ENCODE data around the gene KCNA5. TPM values are rescaled to one million over a fixed set of nuclear protein-coding genes. Genes with fewer than 3 reads are reported as not detected.

The KCNA5 gene
- total and polyA plus RNA-seq, 2 of the 4 experiments (the other 2 are of a cell fraction), result not detected

DNA sequence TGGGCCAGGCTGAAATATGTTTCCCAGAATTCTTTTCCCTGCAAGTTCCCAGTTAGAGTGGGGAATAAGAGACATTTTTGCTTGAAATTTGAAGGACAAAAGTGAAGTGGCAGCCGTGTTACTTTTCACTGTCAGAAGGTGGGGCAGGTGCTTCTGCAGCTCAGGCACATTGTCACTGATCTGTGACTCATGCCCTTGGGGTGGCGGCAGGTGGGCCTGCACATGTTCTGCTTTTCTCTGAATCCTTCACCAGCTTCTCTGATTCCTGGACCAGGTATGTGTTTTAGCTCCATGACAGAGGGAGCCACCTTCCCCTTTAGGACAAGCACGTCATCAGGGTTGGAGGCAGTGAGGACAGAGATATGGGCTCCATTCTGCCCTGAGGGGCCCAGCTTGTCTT is 11.7 kb upstream of the KCNA5 start:
- CTCF ChIA-PET, result no interaction called here
- H2AFZ ChIP-seq (replicated peaks; ENCODE audit: low read length, poor library complexity), result no peak overlapping the region
- no peak overlapping the region for H3K23ac ChIP-seq (ENCODE audit: low read depth, low read length)
- H3K9me1 ChIP-seq (ENCODE audit: insufficient read depth, low read length), result no peaks in the 10 kb centered on the region
- in situ Hi-C loops (cut with MboI; ENCODE audit: low sequenced_read_pairs), result no loop called here
- DNase-seq (no peak), ATAC-seq (ENCODE audit: low read depth) (no peak)
- H3K14ac ChIP-seq (replicated peaks; ENCODE audit: low read depth, low read length), result no peak overlapping the region
- H2BK15ac ChIP-seq (ENCODE audit: low read depth, low read length), result no peak overlapping the region
- no peak overlapping the region for H2AK5ac ChIP-seq (ENCODE audit: low read depth, low read length)
- H3K56ac ChIP-seq (ENCODE audit: extremely low read depth, insufficient read depth, low read length), result no peak overlapping the region
- no peak overlapping the region for H3K18ac ChIP-seq (ENCODE audit: low read depth, low read length)
- POLR2A ChIA-PET (ENCODE audit: unreplicated experiment), result no interaction called here
- no peak overlapping the region for H3K4me3 ChIP-seq (ENCODE audit: insufficient read depth, low read depth, low read length)
- no peak overlapping the region for H2BK20ac ChIP-seq (ENCODE audit: low read depth, low read length)
- H3K27ac ChIP-seq (ENCODE audit: insufficient read depth, low read length), result no peak overlapping the region
- dilution Hi-C loops (cut with HindIII; ENCODE audit: low sequenced_read_pairs, unreplicated experiment), result no loop called here
- H3K79me1 ChIP-seq (ENCODE audit: low read depth in 1 of 2, low read length in 2 of 2), result no peaks in the 10 kb centered on the region
- no peaks in the 10 kb centered on the region for H3K36me3 ChIP-seq (ENCODE audit: control insufficient read depth, insufficient read depth, low read length)
- no peaks in the 10 kb centered on the region for H4K20me1 ChIP-seq (ENCODE audit: insufficient read depth, low read length)
- 100% methylated on average over 1 of the region's 3 CpGs; no CpG with 5 or more reads in 1 of the 2 experiments for WGBS, 2 experiments (ENCODE audit: extremely low coverage in 2 of 2, insufficient read length in 1 of 2)
- intact Hi-C loops (cut with micrococcal nuclease), result no loop called here
- H4K91ac ChIP-seq (ENCODE audit: insufficient read depth, low read depth, low read length), result no peak overlapping the region
- H4K5ac ChIP-seq (ENCODE audit: low read depth, low read length), result no peak overlapping the region
- H2BK5ac ChIP-seq (ENCODE audit: low read depth, low read length, poor library complexity, severe bottlenecking), result no peak overlapping the region
- no peak overlapping the region for H3K9ac ChIP-seq (ENCODE audit: low read depth, low read length)
- H2AK9ac ChIP-seq (replicated peaks; ENCODE audit: low read depth, low read length, poor library complexity), result no peak overlapping the region
- no peaks in the 10 kb centered on the region for H3K9me3 ChIP-seq (ENCODE audit: control insufficient read depth, insufficient read depth, low read length)
- H3K4me1 ChIP-seq (ENCODE audit: control insufficient read depth, insufficient read depth, low read length), result peaks cover 4% of the 10 kb centered on the region
- no peak overlapping the region for H3K4me2 ChIP-seq (ENCODE audit: low read depth, low read length)
- TF ChIP-seq RFX5 (IDR thresholded peaks at IDR 0.05; ENCODE audit: low read depth, low read length) (no peak), CEBPB (IDR thresholded peaks at IDR 0.05; ENCODE audit: low read depth, low read length) (no peak), CHD1 (IDR thresholded peaks at IDR 0.05; ENCODE audit: low read depth, low read length) (no peak), RAD21 (IDR thresholded peaks at IDR 0.05; ENCODE audit: low read length) (no peak), FOS (IDR thresholded peaks at IDR 0.05; ENCODE audit: low read depth, low read length) (no peak)
- TF ChIP-seq, protein P1, sequence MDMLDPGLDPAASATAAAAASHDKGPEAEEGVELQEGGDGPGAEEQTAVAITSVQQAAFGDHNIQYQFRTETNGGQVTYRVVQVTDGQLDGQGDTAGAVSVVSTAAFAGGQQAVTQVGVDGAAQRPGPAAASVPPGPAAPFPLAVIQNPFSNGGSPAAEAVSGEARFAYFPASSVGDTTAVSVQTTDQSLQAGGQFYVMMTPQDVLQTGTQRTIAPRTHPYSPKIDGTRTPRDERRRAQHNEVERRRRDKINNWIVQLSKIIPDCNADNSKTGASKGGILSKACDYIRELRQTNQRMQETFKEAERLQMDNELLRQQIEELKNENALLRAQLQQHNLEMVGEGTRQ (IDR thresholded peaks at IDR 0.05; ENCODE audit: low read depth, low read length), result no peak
- H3K27me3 ChIP-seq (ENCODE audit: control insufficient read depth, insufficient read depth, low read length), result peaks cover 12% of the 10 kb centered on the region
- no peak overlapping the region for H4K8ac ChIP-seq (ENCODE audit: low read depth in 2 of 2, low read length in 2 of 2)
- no peak overlapping the region for H2BK120ac ChIP-seq (ENCODE audit: low read depth, low read length)
- H3K4ac ChIP-seq (ENCODE audit: low read depth, low read length), result no peak overlapping the region
- BruUV-seq (replicated peaks), result no TSS peak
